Lower leg skin (tissue), 4 donors: Measurements from ENCODE around the gene RPL36. TPM values are rescaled to one million over a fixed set of nuclear protein-coding genes. Genes with fewer than 3 reads are reported as not detected.

ENCODE experiments used
- DNase-seq, 2 donors: peaks; one replicate each; pipeline ENCODE4 v3.0.0-alpha.2; 2019; ENCODE audit warnings: low spot score in 2 of 2
- H3K4me3 ChIP-seq: fragments of 200-600 bp; sonication (generic); 2 replicates; pipeline ENCODE4 v1.5.1; 2017; ENCODE audit warnings: mild to moderate bottlenecking, low read depth; ENCODE audit not compliant: poor library complexity, severe bottlenecking
- POLR2A ChIP-seq, 2 donors: fragments of 450-650 bp; IDR thresholded peaks; one replicate each; pipeline ENCODE4 v1.6.1; 2016 to 2017; ENCODE audit warnings: antibody characterized with exemption in 2 of 2, mild to moderate bottlenecking in 1 of 2, moderate library complexity in 1 of 2
- WGBS, 2 donors: methylation state at CpG; one replicate each; pipeline ENCODE4 v1.1.5; 2018; 5-methylcytosine and 5-hydroxymethylcytosine counted together
- intact Hi-C: fragments of 100-400 bp; cut with DNase I; formaldehyde crosslinking; loops from one replicate; pipeline ENCODE4 v1.15.0; 2023; ENCODE audit warnings: low total_unique reads
- total RNA-seq, 4 donors: library from RNA; depleted of rRNA; stranded (reverse); fragments of >200 nt; gene quantifications; one replicate each; pipeline ENCODE4 v1.1.0, GENCODE V29; 2016
- TF ChIP-seq, protein P1 (sequence below), 3 donors: fragments of 450-650 bp; IDR thresholded peaks; one replicate each; pipeline ENCODE4 v1.5.1; 2016; ENCODE audit warnings: antibody characterized with exemption in 3 of 3, mild to moderate bottlenecking in 3 of 3, moderate library complexity in 2 of 3

RPL36 gene
- total RNA-seq, 4 donors from 2014 or later: 1,101 to 1,427 (median 1,254) TPM

DNA sequence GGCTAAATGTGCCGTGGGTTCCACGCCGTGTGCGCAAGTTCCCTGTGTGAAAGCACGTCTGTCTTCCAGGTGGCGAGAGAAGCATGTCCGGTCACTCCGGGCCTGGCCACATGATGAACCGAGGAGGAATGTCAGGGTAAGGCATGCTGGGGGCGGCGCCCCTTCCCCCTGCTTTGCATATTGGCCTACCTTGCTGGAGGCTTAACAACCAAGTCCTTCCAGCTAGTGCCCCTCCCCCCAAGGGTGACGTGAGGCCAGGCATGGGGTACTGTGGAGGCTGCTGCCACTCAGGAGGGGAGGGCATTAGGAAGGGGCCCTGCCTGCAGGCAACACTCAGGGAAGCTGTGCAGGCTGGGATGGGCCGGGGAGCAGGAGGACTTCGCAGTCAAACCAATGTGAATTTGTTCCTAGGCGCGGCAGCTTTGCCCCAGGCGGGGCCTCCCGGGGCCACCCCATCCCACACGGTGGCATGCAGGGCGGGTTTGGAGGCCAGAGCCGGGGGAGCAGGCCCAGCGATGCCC lies 22.3 kb upstream of the RPL36 start:
- no peak for TF ChIP-seq POLR2A (IDR thresholded peaks at IDR 0.05)
- TF ChIP-seq, protein P1, sequence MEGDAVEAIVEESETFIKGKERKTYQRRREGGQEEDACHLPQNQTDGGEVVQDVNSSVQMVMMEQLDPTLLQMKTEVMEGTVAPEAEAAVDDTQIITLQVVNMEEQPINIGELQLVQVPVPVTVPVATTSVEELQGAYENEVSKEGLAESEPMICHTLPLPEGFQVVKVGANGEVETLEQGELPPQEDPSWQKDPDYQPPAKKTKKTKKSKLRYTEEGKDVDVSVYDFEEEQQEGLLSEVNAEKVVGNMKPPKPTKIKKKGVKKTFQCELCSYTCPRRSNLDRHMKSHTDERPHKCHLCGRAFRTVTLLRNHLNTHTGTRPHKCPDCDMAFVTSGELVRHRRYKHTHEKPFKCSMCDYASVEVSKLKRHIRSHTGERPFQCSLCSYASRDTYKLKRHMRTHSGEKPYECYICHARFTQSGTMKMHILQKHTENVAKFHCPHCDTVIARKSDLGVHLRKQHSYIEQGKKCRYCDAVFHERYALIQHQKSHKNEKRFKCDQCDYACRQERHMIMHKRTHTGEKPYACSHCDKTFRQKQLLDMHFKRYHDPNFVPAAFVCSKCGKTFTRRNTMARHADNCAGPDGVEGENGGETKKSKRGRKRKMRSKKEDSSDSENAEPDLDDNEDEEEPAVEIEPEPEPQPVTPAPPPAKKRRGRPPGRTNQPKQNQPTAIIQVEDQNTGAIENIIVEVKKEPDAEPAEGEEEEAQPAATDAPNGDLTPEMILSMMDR (IDR thresholded peaks at IDR 0.05): no peak
- intact Hi-C loops: loop anchor here (10.0 kb wide), 1 partner anchor 53 kb away; no protein-coding TSS in a partner anchor
- H3K4me3 ChIP-seq: no peak overlapping the region
- DNase-seq: no peak
- WGBS, 2 donors: 77 to 82% methylated on average over 22 of the region's 22 CpGs

GRCh38 chr19:5669212-5669611 lies 20.9 kb upstream of the RPL36 start:
- DNase-seq: no peak
- WGBS, 2 donors: 84 to 87% methylated on average over 11 of the region's 11 CpGs
- no peak overlapping the region for H3K4me3 ChIP-seq
- intact Hi-C loops: loop anchor here (10.0 kb wide), 1 partner anchor 54 kb away; no protein-coding TSS in a partner anchor
- TF ChIP-seq POLR2A (IDR thresholded peaks at IDR 0.05): no peak
- TF ChIP-seq, protein P1 (IDR thresholded peaks at IDR 0.05): no peak

DNA sequence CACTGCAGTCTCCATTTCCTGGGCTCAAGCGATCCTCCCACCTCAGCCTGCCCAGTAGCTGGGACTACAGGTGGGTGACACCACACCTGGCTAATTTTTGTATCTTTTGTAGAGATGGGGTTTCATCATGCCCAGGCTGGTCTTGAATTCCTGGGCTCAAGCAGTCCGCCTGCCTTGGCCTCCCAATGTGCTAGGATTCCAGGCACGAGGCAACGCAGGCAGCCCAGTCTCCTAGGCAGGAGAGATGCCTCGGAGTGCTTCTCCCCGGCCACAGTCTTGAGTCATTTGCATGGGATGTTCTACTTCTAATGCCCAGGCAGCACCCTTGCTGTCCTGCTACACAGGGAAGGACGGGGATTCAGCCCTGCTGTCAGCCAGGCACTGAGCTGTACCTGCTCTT lies 18.5 kb upstream of the RPL36 start:
- 80 to 83% methylated on average over 6 to 7 of the region's 7 CpGs for WGBS, 2 donors
- TF ChIP-seq, protein P1 (IDR thresholded peaks at IDR 0.05): no peak
- TF ChIP-seq POLR2A (IDR thresholded peaks at IDR 0.05): no peak
- intact Hi-C loops: no loop called here
- DNase-seq: no peak
- H3K4me3 ChIP-seq: no peak overlapping the region

DNA sequence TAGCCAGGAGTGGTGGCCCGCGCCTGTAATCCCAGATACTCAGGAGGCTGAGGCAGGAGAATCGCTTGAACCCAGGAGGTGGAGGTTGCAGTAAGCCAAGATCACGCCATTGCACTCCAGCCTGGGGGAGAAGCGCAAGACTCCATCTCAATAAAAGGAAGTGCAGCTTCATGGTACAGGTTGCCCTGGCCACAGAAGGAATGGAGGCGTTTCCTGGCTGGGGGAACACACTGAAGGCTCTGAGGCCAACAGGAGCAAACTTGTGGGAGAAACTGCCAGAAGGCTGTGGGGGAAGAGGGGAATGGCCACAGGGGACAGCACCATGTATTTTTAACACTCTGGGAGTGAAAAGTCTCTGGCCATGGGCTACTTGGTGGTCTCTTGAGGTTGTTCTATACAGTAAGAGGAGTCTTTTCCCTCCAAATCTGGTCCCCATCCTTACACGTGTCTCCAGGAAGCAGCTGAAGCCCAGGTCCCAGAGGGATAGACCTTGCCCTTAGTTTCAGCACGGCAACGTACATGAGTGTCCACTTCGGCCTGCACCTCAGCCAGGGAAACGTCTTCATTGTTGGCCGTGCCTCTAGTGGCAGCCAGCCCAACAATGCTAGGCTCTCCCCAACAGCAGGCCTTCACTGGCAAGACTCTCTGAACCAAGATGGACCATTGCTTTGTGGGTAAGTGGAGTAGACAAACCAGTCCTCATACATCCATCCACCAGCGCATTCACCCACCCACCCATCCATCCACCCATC lies 17.2 kb upstream of the RPL36 start:
- intact Hi-C loops: no loop called here
- 86 to 87% methylated on average over 13 of the region's 13 CpGs for WGBS, 2 donors
- TF ChIP-seq, protein P1 (IDR thresholded peaks at IDR 0.05): no peak
- TF ChIP-seq POLR2A (IDR thresholded peaks at IDR 0.05): no peak
- no peak for DNase-seq
- H3K4me3 ChIP-seq: no peak overlapping the region

DNA sequence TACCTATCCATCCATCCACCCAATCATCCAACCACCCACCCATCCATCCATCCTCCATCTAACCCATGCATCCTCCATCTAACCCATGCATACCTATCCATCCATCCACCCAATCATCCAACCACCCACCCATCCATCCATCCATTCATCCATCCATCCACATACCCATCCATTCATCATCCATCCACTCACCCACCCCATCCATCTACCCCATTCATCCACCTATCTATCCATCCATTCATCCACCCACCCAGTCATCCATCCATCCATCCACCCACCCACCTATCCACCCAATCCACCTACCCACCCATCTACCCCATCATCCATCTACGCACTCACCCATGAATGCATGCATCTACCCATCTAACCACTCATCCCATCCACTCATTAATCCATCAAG lies 16.3 kb upstream of the RPL36 start:
- intact Hi-C loops: no loop called here
- TF ChIP-seq, protein P1 (IDR thresholded peaks at IDR 0.05): no peak
- TF ChIP-seq POLR2A (IDR thresholded peaks at IDR 0.05): no peak
- no peak for DNase-seq
- H3K4me3 ChIP-seq: no peak overlapping the region
- 97 to 100% methylated on average over 1 of the region's 1 CpG for WGBS, 2 donors
